GM12892 (cell line): ENCODE results near the gene MRPS12.

ENCODE experiments used
- POLR2A ChIP-seq: IDR thresholded peaks from 2 replicates; pipeline ENCODE4 v1.6.1; 2011; ENCODE audit warnings: low read depth, low read length, control low read depth
- POLR2AphosphoS5 ChIP-seq: IDR thresholded peaks from 2 replicates; pipeline ENCODE4 v1.6.1; 2011; ENCODE audit warnings: low read depth, low read length, control low read depth
- TAF1 ChIP-seq: IDR thresholded peaks from 2 replicates; pipeline ENCODE4 v1.6.1; 2011; ENCODE audit warnings: low read depth, mild to moderate bottlenecking, control low read depth, low read length, borderline replicate concordance

DNA sequence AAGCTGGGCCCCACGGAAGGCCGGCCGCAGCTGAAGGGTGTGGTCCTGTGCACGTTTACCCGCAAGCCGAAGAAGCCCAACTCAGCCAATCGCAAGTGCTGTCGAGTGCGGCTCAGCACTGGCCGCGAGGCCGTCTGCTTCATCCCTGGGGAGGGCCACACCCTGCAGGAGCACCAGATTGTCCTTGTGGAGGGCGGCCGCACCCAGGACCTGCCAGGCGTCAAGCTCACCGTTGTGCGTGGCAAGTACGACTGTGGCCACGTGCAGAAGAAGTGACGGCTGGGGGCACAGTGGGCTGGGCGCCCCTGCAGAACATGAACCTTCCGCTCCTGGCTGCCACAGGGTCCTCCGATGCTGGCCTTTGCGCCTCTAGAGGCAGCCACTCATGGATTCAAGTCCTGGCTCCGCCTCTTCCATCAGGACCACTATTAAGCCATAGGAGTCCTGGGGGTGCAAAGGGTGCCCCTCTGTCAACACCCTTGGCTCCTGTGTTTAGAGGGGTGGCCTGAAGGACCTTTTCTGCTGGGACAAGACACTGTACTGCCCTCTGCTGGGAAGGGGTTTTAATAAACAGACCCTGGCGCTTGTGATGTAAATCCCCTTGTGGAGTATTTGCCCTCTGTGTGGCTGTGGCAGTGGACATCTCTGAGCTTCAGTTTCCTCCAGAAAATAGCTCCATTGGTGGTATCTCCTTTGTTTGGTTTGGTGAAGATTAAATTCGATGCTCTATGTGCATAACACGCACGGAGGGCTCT is 1.9 kb downstream of the MRPS12 start:
- no peak for TF ChIP-seq POLR2A
- no peak for TF ChIP-seq TAF1
- TF ChIP-seq POLR2AphosphoS5: no peak
